HCT116 (cell line): Measurements from ENCODE around the gene ARNT2. TPM values are rescaled to one million over a fixed set of nuclear protein-coding genes. Genes with fewer than 3 reads are reported as not detected.

Source experiments
- ATAC-seq: fragments of 200-7000 bp; cut with Tn5 transposase; 2 replicates; pipeline ENCODE4 v1.9.1; 2020; ENCODE audit warnings: mild to moderate bottlenecking, moderate library complexity
- BruUV-seq: library from RNA; stranded (reverse); fragments of 400-500 nt; replicated peaks from 2 replicates; lab custom pipeline; 2021; lab: Mats Ljungman, UMichigan
- CTCF ChIA-PET: fragments of 300-600 bp; sonication (Branson Sonifier 250); formaldehyde crosslinking; loops from one replicate; lab custom pipeline; 2021; ENCODE audit warnings: antibody characterized with exemption; lab: Charles Lee
- POLR2A ChIA-PET: fragments of 300-600, 350-600 bp; sonication (Branson Sonifier 250); formaldehyde crosslinking; loops from one replicate; lab custom pipeline; 2021; ENCODE audit warnings: antibody characterized with exemption; lab: Charles Lee
- RAD21 ChIA-PET, 2 experiments: fragments of 300-600 bp; sonication (Branson Sonifier 250); formaldehyde crosslinking; loops; one replicate each; lab custom pipeline; 2023; ENCODE audit warnings: low total read pairs in 2 of 2; ENCODE audit not compliant: uncharacterized antibody in 2 of 2, unreplicated experiment in 2 of 2, low non-redundant PET in 1 of 2; lab: Charles Lee
- DNase-seq: peaks from one replicate; pipeline ENCODE4 v3.0.0-alpha.2; 2010; ENCODE audit warnings: low read depth, low spot score
- H2AFZ ChIP-seq: fragments of 200-600 bp; shearing (Covaris generic), sonication (generic); 2 replicates; pipeline ENCODE4 v1.6.1; 2017; ENCODE audit warnings: low read depth, mixed run types, mixed read lengths, antibody characterized with exemption, low read length; ENCODE audit not compliant: poor library complexity, severe bottlenecking
- H3K27ac ChIP-seq: 2 replicates; pipeline ENCODE4 v1.5.1; 2012; ENCODE audit warnings: low read depth, low read length
- H3K27me3 ChIP-seq: fragments of 200-600 bp; sonication (generic); 2 replicates; pipeline ENCODE4 v1.6.1; 2016; ENCODE audit warnings: mixed run types, low read length, mixed read lengths; ENCODE audit not compliant: insufficient read depth
- H3K36me3 ChIP-seq, 2 experiments: fragments of 200-500 bp in 1 of 2; fragments of 200-600 bp in 1 of 2; sonication (Bioruptor generic) in 1 of 2; sonication (generic) in 1 of 2; 2 replicates each; pipeline versions ENCODE4 v1.5.1 to v1.6.1; 2014 to 2016; ENCODE audit warnings: low read length in 2 of 2, inconsistent platforms in 1 of 2, mixed read lengths in 1 of 2, mixed run types in 1 of 2; ENCODE audit not compliant: insufficient read depth in 2 of 2, control insufficient read depth in 1 of 2
- H3K4me1 ChIP-seq, 2 experiments: fragments of 200-600 bp in 1 of 2; sonication (generic) in 1 of 2; 2 replicates each; pipeline versions ENCODE4 v1.5.1 to v1.6.1; 2012 to 2017; ENCODE audit warnings: low read length in 2 of 2, inconsistent platforms in 1 of 2, mild to moderate bottlenecking in 1 of 2, mixed read lengths in 1 of 2, mixed run types in 1 of 2, moderate library complexity in 1 of 2; ENCODE audit not compliant: insufficient read depth in 2 of 2, control insufficient read depth in 1 of 2
- H3K4me2 ChIP-seq: fragments of 200-600 bp; sonication (generic); 2 replicates; pipeline ENCODE4 v1.6.1; 2017; ENCODE audit warnings: mixed run types, low read length, mixed read lengths
- H3K4me3 ChIP-seq, 2 experiments: fragments of 200-600 bp in 1 of 2; sonication (generic) in 1 of 2; replicated peaks in 1 of 2; 2 replicates each; pipeline ENCODE4 v1.5.1; 2011 to 2016; ENCODE audit warnings: low read length in 2 of 2, control low read depth in 1 of 2, low read depth in 1 of 2, mild to moderate bottlenecking in 1 of 2, mixed read lengths in 1 of 2, mixed run types in 1 of 2
- H3K79me2 ChIP-seq: fragments of 200-600 bp; sonication (generic); 2 replicates; pipeline ENCODE4 v1.6.1; 2017; ENCODE audit warnings: mild to moderate bottlenecking, mixed run types, low read length, moderate library complexity, mixed read lengths; ENCODE audit not compliant: insufficient read depth
- H3K9ac ChIP-seq: fragments of 200-600 bp; sonication (generic); 2 replicates; pipeline ENCODE4 v1.6.1; 2016; ENCODE audit warnings: low read length, mixed read lengths
- H3K9me2 ChIP-seq: fragments of 200-600 bp; sonication (generic), shearing (Covaris generic); 2 replicates; pipeline ENCODE4 v1.6.1; 2017; ENCODE audit warnings: mixed run types, mild to moderate bottlenecking, moderate library complexity; ENCODE audit not compliant: insufficient read depth
- H3K9me3 ChIP-seq, 2 experiments: fragments of 200-500 bp in 1 of 2; fragments of 200-600 bp in 1 of 2; sonication (Bioruptor generic) in 1 of 2; sonication (generic) in 1 of 2; 2 replicates each; pipeline ENCODE4 v1.6.1; 2014 to 2017; ENCODE audit warnings: low read length in 2 of 2, mixed read lengths in 2 of 2, inconsistent platforms in 1 of 2, low read depth in 1 of 2, mild to moderate bottlenecking in 1 of 2, mixed run types in 1 of 2, moderate library complexity in 1 of 2; ENCODE audit not compliant: control insufficient read depth in 1 of 2, insufficient read depth in 1 of 2
- H4K20me1 ChIP-seq: fragments of 200-600 bp; sonication (generic), shearing (Covaris generic); 2 replicates; pipeline ENCODE4 v1.6.1; 2017; ENCODE audit warnings: mixed run types, mild to moderate bottlenecking, moderate library complexity; ENCODE audit not compliant: insufficient read depth
- ATF3 ChIP-seq: IDR thresholded peaks from 2 replicates; pipeline ENCODE4 v1.6.1; 2012
- CBX3 ChIP-seq: IDR thresholded peaks from 2 replicates; pipeline ENCODE4 v1.6.1; 2012; ENCODE audit warnings: low read depth
- CEBPB ChIP-seq: IDR thresholded peaks from 2 replicates; pipeline ENCODE4 v1.6.1; 2012; ENCODE audit warnings: low read depth
- EGR1 ChIP-seq: IDR thresholded peaks from 2 replicates; pipeline ENCODE4 v1.6.1; 2012; ENCODE audit warnings: low read depth
- EZH2 ChIP-seq: fragments of 200-600 bp; sonication (generic); IDR thresholded peaks from 2 replicates; pipeline ENCODE4 v1.6.1; 2017; ENCODE audit warnings: antibody characterized with exemption, mixed run types
- EZH2phosphoT487 ChIP-seq: fragments of 200-600 bp; IDR thresholded peaks from 2 replicates; pipeline ENCODE4 v1.6.1; 2018; ENCODE audit warnings: antibody characterized with exemption, borderline replicate concordance
- FOSL1 ChIP-seq: IDR thresholded peaks from 2 replicates; pipeline ENCODE4 v1.6.1; 2012; ENCODE audit warnings: low read depth
- JUND ChIP-seq: IDR thresholded peaks from 2 replicates; pipeline ENCODE4 v1.6.1; 2012
- MAX ChIP-seq: IDR thresholded peaks from 2 replicates; pipeline ENCODE4 v1.6.1; 2012
- POLR2A ChIP-seq: IDR thresholded peaks from 2 replicates; pipeline ENCODE4 v1.7.0; 2011; ENCODE audit warnings: borderline replicate concordance; ENCODE audit not compliant: insufficient read depth, insufficient read length; ENCODE audit errors: extremely low read depth
- POLR2AphosphoS5 ChIP-seq: IDR thresholded peaks from 2 replicates; pipeline ENCODE4 v1.6.1; 2011; ENCODE audit warnings: mild to moderate bottlenecking, low read depth, low read length, moderate library complexity
- RAD21 ChIP-seq: IDR thresholded peaks from 2 replicates; pipeline ENCODE4 v1.6.1; 2012; ENCODE audit warnings: low read depth, mild to moderate bottlenecking
- REST ChIP-seq: IDR thresholded peaks from 2 replicates; pipeline ENCODE4 v1.6.1; 2012; ENCODE audit warnings: low read depth
- SIN3A ChIP-seq: IDR thresholded peaks from 2 replicates; pipeline ENCODE4 v1.6.1; 2012; ENCODE audit warnings: low read depth
- SP1 ChIP-seq: IDR thresholded peaks from 2 replicates; pipeline ENCODE4 v1.6.1; 2012; ENCODE audit warnings: low read depth
- TCF7L2 ChIP-seq: IDR thresholded peaks from 2 replicates; pipeline ENCODE4 v1.7.0; 2011; ENCODE audit warnings: borderline replicate concordance, inconsistent platforms; ENCODE audit not compliant: insufficient read depth, insufficient read length; ENCODE audit errors: extremely low read depth
- YY1 ChIP-seq: IDR thresholded peaks from 2 replicates; pipeline ENCODE4 v1.6.1; 2011; ENCODE audit warnings: low read length, low read depth, moderate library complexity, mild to moderate bottlenecking; ENCODE audit not compliant: insufficient replicate concordance; ENCODE audit errors: extremely low read depth
- ZBTB33 ChIP-seq: IDR thresholded peaks from 2 replicates; pipeline ENCODE4 v1.6.1; 2011; ENCODE audit warnings: mild to moderate bottlenecking, low read length, moderate library complexity; ENCODE audit not compliant: insufficient replicate concordance; ENCODE audit errors: extremely low read depth
- ZFX ChIP-seq: fragments of 450-650 bp; IDR thresholded peaks from 2 replicates; pipeline ENCODE4 v1.6.1; 2017
- ZNF274 ChIP-seq: fragments of 200-500 bp; sonication (Bioruptor generic); IDR thresholded peaks from 2 replicates; pipeline ENCODE4 v1.6.1; 2014; ENCODE audit warnings: mild to moderate bottlenecking, low read depth, low read length, inconsistent platforms
- intact Hi-C: fragments of 100-400 bp; cut with micrococcal nuclease; formaldehyde crosslinking; loops from 2 replicates; pipeline ENCODE4 v1.10.0; 2022
- total RNA-seq: library from RNA; stranded (reverse); gene quantifications from one replicate; pipeline ENCODE4 v1.2.1, GENCODE V29; 2021; ENCODE audit not compliant: unreplicated experiment

Gene ARNT2
- total RNA-seq, 1 experiment from 2014 or later: 3.0 TPM

GRCh38 chr15:80554560-80554959, 150.4 kb downstream of the ARNT2 start (continued):
- no peak for TF ChIP-seq SP1
- TF ChIP-seq YY1: no peak

GRCh38 chr15:80556694-80557367, 152.6 kb downstream of the ARNT2 start:
- POLR2A ChIA-PET: no interaction called here
- Histone ChIP-seq H3K9me3 (no peaks in the 10 kb centered on the region), H3K79me2 (no peaks in the 10 kb centered on the region), H3K27ac (no peak overlapping the region), H3K4me1 (no peaks in the 10 kb centered on the region), H3K27me3 (no peaks in the 10 kb centered on the region), H3K9ac (no peak overlapping the region), H3K36me3 (no peaks in the 10 kb centered on the region), H2AFZ (no peak overlapping the region), H3K9me2 (no peaks in the 10 kb centered on the region), H3K4me2 (no peak overlapping the region), H3K4me3 (no peak overlapping the region), H4K20me1 (no peaks in the 10 kb centered on the region)
- RAD21 ChIA-PET: no interaction called here
- no peak for ATAC-seq
- DNase-seq: no peak
- TF ChIP-seq RAD21: no peak
- TF ChIP-seq SIN3A: no peak
- no peak for TF ChIP-seq POLR2A
- no peak for TF ChIP-seq POLR2AphosphoS5
- TF ChIP-seq SP1: no peak
- TF ChIP-seq EZH2phosphoT487: no peak
- no peak for TF ChIP-seq EZH2
- no peak for TF ChIP-seq JUND
- no peak for TF ChIP-seq YY1
- no peak for TF ChIP-seq CBX3
- no peak for TF ChIP-seq EGR1
- no peak for TF ChIP-seq ATF3
- TF ChIP-seq REST: no peak
- TF ChIP-seq ZBTB33: no peak
- TF ChIP-seq ZFX: no peak
- no peak for TF ChIP-seq ZNF274
- TF ChIP-seq TCF7L2: no peak
- TF ChIP-seq CEBPB: no peak
- no peak for TF ChIP-seq FOSL1
- TF ChIP-seq MAX: no peak
- no TSS peak for BruUV-seq
- CTCF ChIA-PET: no interaction called here
- intact Hi-C loops: no loop called here
